GM12875 (cell line): ENCODE data around the gene NAXD.

ENCODE experiments used
- H3K4me3 ChIP-seq: one replicate; pipeline ENCODE4 v1.5.1; 2011; ENCODE audit warnings: low read depth, low read length, control low read depth
- CTCF ChIP-seq: IDR thresholded peaks from 2 replicates; pipeline ENCODE4 v1.5.1; 2011; ENCODE audit warnings: low read depth, mild to moderate bottlenecking, control low read depth, inconsistent platforms, low read length, moderate library complexity, borderline replicate concordance; ENCODE audit not compliant: insufficient read depth

NAXD gene

GRCh38 chr13:110684388-110685056 lies 69.2 kb downstream of the NAXD start:
- no peak for TF ChIP-seq CTCF
- no peak overlapping the region for H3K4me3 ChIP-seq

- TF ChIP-seq CTCF: no peak
- H3K4me3 ChIP-seq: no peak overlapping the region
Measured at GRCh38 chr13:110685305-110686020, 70.1 kb downstream of the NAXD start.

GRCh38 chr13:110687736-110688135 lies 72.4 kb downstream of the NAXD start:
- no peak for TF ChIP-seq CTCF
- no peak overlapping the region for H3K4me3 ChIP-seq

GRCh38 chr13:110689041-110689440 lies 73.7 kb downstream of the NAXD start:
- no peak for TF ChIP-seq CTCF
- H3K4me3 ChIP-seq: no peak overlapping the region
